Panc1 (cell line): ENCODE data around the gene WDR49. TPM values are rescaled to one million over a fixed set of nuclear protein-coding genes. Genes with fewer than 3 reads are reported as not detected.

ENCODE experiments used
- ATAC-seq: fragments of 200-7000 bp; cut with Tn5 transposase; 2 replicates; pipeline ENCODE4 v1.9.1; 2020; ENCODE audit warnings: mild to moderate bottlenecking, moderate library complexity
- BruUV-seq: library from RNA; stranded (reverse); fragments of 400-500 nt; replicated peaks from 2 replicates; lab custom pipeline; 2021; lab: Mats Ljungman, UMichigan
- CTCF ChIA-PET: fragments of 300-600 bp; sonication (Branson Sonifier 250); formaldehyde crosslinking; loops from one replicate; lab custom pipeline; 2022; ENCODE audit warnings: antibody characterized with exemption; lab: Charles Lee
- POLR2A ChIA-PET: fragments of 300-600 bp; sonication (Branson Sonifier 250); formaldehyde crosslinking; loops from one replicate; lab custom pipeline; 2022; ENCODE audit warnings: antibody characterized with exemption; lab: Charles Lee
- DNase-seq: peaks from one replicate; pipeline ENCODE4 v3.0.0-alpha.2; 2010; ENCODE audit warnings: low read depth, low spot score
- H3K27ac ChIP-seq: 2 replicates; pipeline ENCODE4 v1.5.1; 2011; ENCODE audit warnings: mild to moderate bottlenecking, low read length, inconsistent platforms
- H3K27me3 ChIP-seq: fragments of 200-500 bp; sonication (Bioruptor generic); 2 replicates; pipeline ENCODE4 v1.6.0; 2014; ENCODE audit warnings: low read length, inconsistent platforms; ENCODE audit not compliant: control insufficient read depth, insufficient read depth
- H3K36me3 ChIP-seq: fragments of 200-500 bp; sonication (Bioruptor generic); 2 replicates; pipeline ENCODE4 v1.5.1; 2014; ENCODE audit warnings: inconsistent platforms, mild to moderate bottlenecking, low read length, moderate library complexity; ENCODE audit not compliant: control insufficient read depth, insufficient read depth
- H3K4me1 ChIP-seq: 2 replicates; pipeline ENCODE4 v1.5.1; 2011; ENCODE audit warnings: inconsistent platforms, mild to moderate bottlenecking, low read length, moderate library complexity; ENCODE audit not compliant: control insufficient read depth, insufficient read depth
- H3K4me3 ChIP-seq, 2 experiments: 2 replicates each; pipeline ENCODE4 v1.5.1; 2011 to 2012; ENCODE audit warnings: low read depth in 2 of 2, low read length in 2 of 2, mild to moderate bottlenecking in 2 of 2, inconsistent platforms in 1 of 2, moderate library complexity in 1 of 2
- H3K9me3 ChIP-seq: fragments of 200-500 bp; sonication (Bioruptor generic); 2 replicates; pipeline ENCODE4 v1.5.1; 2014; ENCODE audit warnings: low read depth, mild to moderate bottlenecking, inconsistent platforms, low read length, moderate library complexity; ENCODE audit not compliant: control insufficient read depth, insufficient read depth
- POLR2AphosphoS5 ChIP-seq: IDR thresholded peaks from 2 replicates; pipeline ENCODE4 v1.6.1; 2012; ENCODE audit warnings: mild to moderate bottlenecking, low read depth, low read length, moderate library complexity
- SIN3A ChIP-seq: IDR thresholded peaks from 2 replicates; pipeline ENCODE4 v1.6.1; 2012; ENCODE audit warnings: low read depth, mild to moderate bottlenecking, low read length, moderate library complexity, borderline replicate concordance; ENCODE audit not compliant: insufficient read depth
- TCF7L2 ChIP-seq: IDR thresholded peaks from 2 replicates; pipeline ENCODE4 v1.6.1; 2011; ENCODE audit warnings: mild to moderate bottlenecking, low read depth, low read length, inconsistent platforms
- in situ Hi-C: cut with HindIII; loops from 2 replicates; pipeline ENCODE4 v1.10.0; 2016; ENCODE audit warnings: low sequenced_read_pairs, low pct_unique_long_range_greater_than_20kb
- intact Hi-C: fragments of 100-400 bp; cut with micrococcal nuclease; formaldehyde crosslinking; loops from one replicate; pipeline ENCODE4 v1.10.0; 2022; ENCODE audit not compliant: unreplicated experiment
- total RNA-seq: library from RNA; stranded (reverse); gene quantifications from one replicate; pipeline ENCODE4 v1.2.1, GENCODE V29; 2021; ENCODE audit not compliant: unreplicated experiment
- TF ChIP-seq, protein P1 (sequence below), 2 experiments: IDR thresholded peaks; 2 replicates each; pipeline ENCODE4 v1.6.1; 2011 to 2012; ENCODE audit warnings: low read depth in 2 of 2, control low read depth in 1 of 2, low read length in 1 of 2, mild to moderate bottlenecking in 1 of 2, moderate library complexity in 1 of 2; ENCODE audit not compliant: insufficient read depth in 1 of 2
- TF ChIP-seq, protein P2 (sequence below): fragments of 450-650 bp; IDR thresholded peaks from 2 replicates; pipeline ENCODE4 v1.5.1; 2017; ENCODE audit warnings: mild to moderate bottlenecking

The WDR49 gene
- total RNA-seq, 1 experiment from 2014 or later: 0.23 TPM

DNA sequence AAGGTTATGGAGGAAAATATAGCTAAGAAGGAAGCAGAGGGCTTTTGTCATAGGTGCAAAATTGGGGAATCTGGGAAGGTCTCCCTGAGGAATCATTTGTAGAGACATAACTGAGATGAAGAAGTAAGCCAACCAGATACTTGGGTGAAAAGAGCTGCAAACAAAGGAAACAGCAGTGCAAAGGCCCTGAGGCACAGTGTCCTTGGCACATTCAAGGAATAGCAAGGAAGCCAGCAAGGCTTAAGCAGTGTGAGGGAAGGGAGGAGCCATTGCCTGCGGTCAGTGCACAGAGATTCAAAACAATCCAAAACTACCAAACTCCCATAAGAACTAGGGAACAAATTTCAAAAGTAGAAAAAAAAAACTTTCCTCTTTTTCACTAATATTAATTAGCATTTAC is 88.3 kb downstream of the WDR49 start:
- in situ Hi-C loops: no loop called here
- intact Hi-C loops: no loop called here
- no peak overlapping the region for H3K27ac ChIP-seq
- H3K36me3 ChIP-seq: no peaks in the 10 kb centered on the region
- ChIA-PET POLR2A (no interaction called here), CTCF (no interaction called here)
- H3K4me3 ChIP-seq: no peak overlapping the region
- TF ChIP-seq, protein P1, sequence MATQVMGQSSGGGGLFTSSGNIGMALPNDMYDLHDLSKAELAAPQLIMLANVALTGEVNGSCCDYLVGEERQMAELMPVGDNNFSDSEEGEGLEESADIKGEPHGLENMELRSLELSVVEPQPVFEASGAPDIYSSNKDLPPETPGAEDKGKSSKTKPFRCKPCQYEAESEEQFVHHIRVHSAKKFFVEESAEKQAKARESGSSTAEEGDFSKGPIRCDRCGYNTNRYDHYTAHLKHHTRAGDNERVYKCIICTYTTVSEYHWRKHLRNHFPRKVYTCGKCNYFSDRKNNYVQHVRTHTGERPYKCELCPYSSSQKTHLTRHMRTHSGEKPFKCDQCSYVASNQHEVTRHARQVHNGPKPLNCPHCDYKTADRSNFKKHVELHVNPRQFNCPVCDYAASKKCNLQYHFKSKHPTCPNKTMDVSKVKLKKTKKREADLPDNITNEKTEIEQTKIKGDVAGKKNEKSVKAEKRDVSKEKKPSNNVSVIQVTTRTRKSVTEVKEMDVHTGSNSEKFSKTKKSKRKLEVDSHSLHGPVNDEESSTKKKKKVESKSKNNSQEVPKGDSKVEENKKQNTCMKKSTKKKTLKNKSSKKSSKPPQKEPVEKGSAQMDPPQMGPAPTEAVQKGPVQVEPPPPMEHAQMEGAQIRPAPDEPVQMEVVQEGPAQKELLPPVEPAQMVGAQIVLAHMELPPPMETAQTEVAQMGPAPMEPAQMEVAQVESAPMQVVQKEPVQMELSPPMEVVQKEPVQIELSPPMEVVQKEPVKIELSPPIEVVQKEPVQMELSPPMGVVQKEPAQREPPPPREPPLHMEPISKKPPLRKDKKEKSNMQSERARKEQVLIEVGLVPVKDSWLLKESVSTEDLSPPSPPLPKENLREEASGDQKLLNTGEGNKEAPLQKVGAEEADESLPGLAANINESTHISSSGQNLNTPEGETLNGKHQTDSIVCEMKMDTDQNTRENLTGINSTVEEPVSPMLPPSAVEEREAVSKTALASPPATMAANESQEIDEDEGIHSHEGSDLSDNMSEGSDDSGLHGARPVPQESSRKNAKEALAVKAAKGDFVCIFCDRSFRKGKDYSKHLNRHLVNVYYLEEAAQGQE (IDR thresholded peaks at IDR 0.05; ENCODE audit: insufficient read depth in 1 of 2, low read depth in 2 of 2, low read length in 1 of 2): no peak
- no peak for TF ChIP-seq SIN3A
- TF ChIP-seq, protein P2, sequence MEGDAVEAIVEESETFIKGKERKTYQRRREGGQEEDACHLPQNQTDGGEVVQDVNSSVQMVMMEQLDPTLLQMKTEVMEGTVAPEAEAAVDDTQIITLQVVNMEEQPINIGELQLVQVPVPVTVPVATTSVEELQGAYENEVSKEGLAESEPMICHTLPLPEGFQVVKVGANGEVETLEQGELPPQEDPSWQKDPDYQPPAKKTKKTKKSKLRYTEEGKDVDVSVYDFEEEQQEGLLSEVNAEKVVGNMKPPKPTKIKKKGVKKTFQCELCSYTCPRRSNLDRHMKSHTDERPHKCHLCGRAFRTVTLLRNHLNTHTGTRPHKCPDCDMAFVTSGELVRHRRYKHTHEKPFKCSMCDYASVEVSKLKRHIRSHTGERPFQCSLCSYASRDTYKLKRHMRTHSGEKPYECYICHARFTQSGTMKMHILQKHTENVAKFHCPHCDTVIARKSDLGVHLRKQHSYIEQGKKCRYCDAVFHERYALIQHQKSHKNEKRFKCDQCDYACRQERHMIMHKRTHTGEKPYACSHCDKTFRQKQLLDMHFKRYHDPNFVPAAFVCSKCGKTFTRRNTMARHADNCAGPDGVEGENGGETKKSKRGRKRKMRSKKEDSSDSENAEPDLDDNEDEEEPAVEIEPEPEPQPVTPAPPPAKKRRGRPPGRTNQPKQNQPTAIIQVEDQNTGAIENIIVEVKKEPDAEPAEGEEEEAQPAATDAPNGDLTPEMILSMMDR: no peak
- TF ChIP-seq POLR2AphosphoS5: no peak
- TF ChIP-seq TCF7L2: no peak
- ATAC-seq: no peak
- H3K4me1 ChIP-seq: no peaks in the 10 kb centered on the region
- no peaks in the 10 kb centered on the region for H3K27me3 ChIP-seq
- no peaks in the 10 kb centered on the region for H3K9me3 ChIP-seq
- DNase-seq: no peak
- no TSS peak for BruUV-seq

DNA sequence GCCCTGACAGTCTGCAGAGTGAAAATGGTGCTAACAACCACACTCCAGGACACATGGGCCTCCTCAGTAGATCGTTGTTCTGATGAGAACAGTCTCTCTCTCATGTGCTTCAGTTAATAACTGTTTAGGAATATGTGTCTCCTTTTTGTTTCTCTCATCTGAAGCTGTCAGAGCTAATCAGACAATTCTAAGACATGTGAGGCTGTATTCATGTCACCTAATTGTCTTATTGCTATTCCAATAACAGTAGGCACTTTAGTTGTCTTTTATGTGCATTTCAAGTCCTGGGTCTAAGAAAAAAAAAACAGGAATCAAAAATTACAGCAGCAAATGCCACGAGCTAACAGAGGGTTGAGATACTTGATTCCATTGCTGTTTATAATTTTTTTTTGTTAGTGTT is 89.1 kb downstream of the WDR49 start:
- CTCF ChIA-PET: no interaction called here
- Histone ChIP-seq H3K4me3 (no peak overlapping the region), H3K9me3 (no peaks in the 10 kb centered on the region), H3K27me3 (no peaks in the 10 kb centered on the region), H3K4me1 (no peaks in the 10 kb centered on the region), H3K27ac (no peak overlapping the region), H3K36me3 (no peaks in the 10 kb centered on the region)
- intact Hi-C loops (no loop called here), in situ Hi-C loops (no loop called here)
- POLR2A ChIA-PET: no interaction called here
- TF ChIP-seq SIN3A: no peak
- no peak for DNase-seq
- BruUV-seq: no TSS peak
- ATAC-seq: no peak

DNA sequence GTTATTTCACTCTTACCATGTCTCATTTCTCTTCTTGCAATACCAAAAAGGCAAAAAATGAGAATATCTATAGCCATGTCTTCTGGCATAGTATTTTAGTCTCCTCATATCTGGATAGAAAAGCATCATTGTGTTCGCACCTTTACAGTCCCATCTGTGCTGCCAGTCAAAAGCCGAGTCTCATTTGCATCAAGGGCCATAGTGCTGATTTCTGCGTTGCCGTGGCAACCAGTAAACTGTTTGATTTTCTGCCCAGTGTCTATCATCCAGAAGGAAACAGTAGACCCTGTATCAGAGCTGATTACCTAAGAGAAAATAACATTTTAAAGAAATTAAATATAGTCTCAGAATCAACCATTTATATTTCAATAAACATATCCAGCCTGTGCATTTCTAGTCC is 93.8 kb downstream of the WDR49 start:
- BruUV-seq: no TSS peak
- H3K36me3 ChIP-seq: no peaks in the 10 kb centered on the region
- H3K4me3 ChIP-seq: no peak overlapping the region
- ChIA-PET POLR2A (no interaction called here), CTCF (no interaction called here)
- no peaks in the 10 kb centered on the region for H3K27me3 ChIP-seq
- H3K4me1 ChIP-seq: no peaks in the 10 kb centered on the region
- no peak for ATAC-seq
- intact Hi-C loops: no loop called here
- H3K27ac ChIP-seq: no peak overlapping the region
- H3K9me3 ChIP-seq: no peaks in the 10 kb centered on the region
- in situ Hi-C loops: no loop called here
- TF ChIP-seq SIN3A (no peak), POLR2AphosphoS5 (no peak), TCF7L2 (no peak)
- TF ChIP-seq, protein P2: no peak
- TF ChIP-seq, protein P1 (IDR thresholded peaks at IDR 0.05; ENCODE audit: insufficient read depth in 1 of 2, low read depth in 2 of 2, low read length in 1 of 2): no peak
- DNase-seq: no peak
